NCI-H2107 treated with DMSO at 0.1 percent for 48 hours (cell line): ENCODE results near the gene PDZRN3.

Source experiments
- DNase-seq: peaks from one replicate; lab custom pipeline; 2025; ENCODE audit not compliant: unreplicated experiment; lab: John Stamatoyannopoulos, UW

The PDZRN3 gene

DNA sequence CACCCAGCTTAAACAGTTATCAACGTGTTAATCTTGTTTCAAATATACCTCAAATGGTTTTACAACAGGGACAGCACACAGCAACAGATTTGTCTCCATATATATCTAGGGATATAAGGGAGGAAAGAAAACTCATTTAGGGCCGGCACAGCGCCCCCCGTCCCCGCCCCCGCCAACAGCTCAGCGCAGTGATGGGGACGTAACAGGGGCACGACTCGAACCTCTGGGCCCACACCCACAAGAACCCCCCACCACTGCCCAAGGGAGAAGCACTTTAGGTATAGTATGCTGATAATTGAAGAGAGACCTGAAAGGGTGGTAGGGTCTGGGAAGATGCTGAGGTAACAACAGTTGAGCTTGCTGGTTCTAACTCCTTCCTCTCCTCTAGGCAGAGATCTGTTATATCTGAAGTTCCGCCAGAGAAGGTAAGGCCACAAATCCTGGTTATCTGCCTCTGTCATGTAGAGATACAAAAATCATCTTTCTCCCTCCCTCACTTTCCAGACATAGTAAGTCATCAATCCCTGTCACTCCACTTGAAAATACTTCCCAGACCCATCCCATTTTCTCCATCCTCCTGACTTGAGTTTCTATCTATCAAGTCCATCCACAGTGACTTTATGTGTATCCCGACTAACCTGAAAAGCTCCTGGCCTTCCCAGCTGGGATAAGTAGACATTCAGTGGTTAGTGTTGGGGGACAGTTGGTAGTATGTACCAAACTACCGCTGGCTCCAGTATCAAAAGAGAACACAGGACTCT, 126.9 kb downstream of the PDZRN3 start:
- no peak for DNase-seq

DNA sequence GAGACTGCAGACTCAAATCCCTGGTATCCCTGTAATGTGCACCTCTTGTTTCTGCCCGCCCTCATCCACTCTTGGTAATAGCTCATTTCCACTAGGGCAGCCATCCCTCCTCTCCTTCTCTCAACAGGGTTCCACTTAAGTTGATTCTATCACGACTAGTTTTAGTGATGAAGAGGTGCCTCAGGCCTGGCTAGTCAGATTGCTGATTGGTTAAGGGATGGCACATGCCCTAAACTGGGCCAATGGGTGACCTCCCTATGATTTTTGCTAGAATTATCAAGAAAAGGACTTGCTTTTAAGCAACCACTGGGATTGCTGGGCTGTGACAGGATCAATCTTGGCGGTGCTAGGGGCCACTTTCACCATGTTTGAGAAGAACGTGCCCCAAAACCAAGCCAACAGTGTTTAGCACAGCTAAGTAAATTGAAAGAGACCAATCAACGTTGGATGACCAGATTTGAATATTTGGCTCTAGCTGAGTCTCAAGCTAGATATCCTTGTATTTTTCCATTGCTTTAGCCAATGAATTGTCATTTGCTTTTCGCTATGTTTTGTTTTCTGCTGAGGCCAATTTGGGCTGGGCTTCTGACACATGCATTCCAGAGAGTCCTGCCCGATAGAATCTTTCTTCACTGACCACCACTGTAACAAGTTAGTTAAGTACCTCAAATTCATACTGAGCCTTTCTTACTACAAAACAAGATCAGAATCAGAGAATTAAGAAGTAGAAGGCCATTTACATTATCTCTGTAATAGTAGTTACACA, 131.0 kb downstream of the PDZRN3 start:
- DNase-seq: no peak

DNA sequence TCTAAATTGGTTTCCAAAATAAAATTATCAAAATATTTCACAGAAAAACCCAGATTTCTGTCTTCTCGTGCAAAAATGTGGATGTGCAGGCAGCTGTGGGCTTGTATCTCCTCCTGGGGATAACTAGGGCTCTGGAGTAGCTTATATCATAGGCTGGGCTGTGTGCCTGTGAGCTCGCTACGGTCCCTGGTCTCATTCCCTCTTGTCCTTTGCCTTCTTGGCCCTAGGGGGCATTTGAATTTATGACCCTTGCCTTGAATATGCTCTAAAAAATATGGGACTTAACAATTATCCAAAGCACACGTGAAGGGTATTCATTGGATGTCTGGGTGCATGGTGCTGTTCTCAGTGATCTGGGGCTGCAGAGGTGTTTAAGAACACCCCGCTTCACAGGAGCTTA, 132.6 kb downstream of the PDZRN3 start:
- DNase-seq: no peak

DNA sequence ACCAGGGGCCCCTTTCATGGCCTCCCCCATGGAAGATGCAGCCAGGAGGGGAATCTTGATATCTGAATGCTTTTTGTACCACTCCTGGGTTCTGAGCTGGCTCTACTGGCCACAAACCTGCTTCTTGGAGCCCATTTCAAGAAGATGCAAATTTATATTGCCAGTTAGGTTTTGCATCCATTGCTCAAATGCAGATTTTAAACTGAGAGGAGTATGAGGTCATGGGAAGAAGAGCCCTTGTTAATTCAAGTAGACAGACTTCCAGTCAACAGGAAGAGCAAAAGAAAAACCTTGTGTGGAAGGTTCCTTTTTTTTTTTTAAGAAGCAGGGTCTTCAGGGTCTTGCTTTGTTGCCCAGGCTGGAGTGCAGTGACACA, 133.5 kb downstream of the PDZRN3 start:
- no peak for DNase-seq

DNA sequence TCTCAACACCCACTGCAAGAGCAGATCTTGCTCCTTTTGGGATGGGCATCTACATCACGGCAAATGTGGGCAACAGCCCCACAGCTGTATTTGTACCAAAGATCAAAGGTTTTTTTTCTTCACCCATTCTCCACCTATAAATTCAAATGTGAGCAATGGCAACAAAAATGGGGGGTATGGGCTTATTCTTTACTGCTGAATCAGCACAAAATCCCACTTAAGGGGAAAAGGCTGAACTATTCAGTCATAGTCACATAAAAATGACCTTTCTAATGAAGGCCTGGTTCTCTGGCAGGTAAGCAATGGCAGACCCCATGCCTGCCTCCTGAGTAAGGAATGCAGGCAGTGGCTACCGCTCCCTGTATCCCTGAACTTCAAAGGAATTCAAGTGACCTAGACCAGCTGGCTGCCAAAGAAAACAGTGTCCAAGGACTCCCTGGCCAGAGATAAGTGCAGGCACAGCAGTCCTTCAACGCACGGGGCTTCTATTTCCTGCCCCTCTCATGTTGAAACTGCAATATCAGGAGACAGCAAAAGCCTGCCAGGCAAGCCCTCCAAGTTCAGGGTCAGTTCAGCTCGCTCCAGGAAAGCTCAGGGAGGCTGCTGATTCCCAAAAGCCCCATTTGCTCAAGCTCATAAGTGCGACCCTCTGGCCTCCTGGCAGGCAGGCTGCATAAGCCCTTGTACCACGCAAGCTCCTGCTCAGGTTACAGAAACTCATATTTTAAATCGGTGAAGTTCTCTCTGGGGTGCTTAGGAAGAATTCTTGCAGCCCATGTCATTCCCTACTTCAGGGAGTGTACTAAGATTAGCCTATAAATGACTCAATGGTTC, 134.1 kb downstream of the PDZRN3 start:
- DNase-seq: no peak

DNA sequence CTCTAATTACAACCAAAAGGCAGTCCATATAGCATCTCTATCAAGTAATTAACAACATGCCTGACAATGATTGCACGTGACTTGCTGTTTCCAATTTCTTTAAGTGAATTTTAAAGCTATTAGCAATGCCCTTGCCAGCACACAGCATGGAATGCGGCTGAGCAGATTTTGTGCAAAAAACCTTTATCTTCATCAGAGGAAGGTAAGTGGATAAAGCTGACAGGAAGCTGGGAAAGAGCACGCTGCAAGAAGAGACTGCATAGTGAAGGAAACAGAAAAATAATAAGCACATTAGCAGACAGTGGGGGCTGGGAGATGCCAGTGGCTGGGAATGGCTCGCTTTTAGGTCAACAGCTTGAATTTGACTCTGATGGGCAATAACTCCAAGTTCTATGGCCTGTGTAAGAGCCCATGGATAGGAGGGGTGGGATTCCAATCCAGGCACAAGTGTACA, 138.8 kb downstream of the PDZRN3 start:
- DNase-seq: no peak

DNA sequence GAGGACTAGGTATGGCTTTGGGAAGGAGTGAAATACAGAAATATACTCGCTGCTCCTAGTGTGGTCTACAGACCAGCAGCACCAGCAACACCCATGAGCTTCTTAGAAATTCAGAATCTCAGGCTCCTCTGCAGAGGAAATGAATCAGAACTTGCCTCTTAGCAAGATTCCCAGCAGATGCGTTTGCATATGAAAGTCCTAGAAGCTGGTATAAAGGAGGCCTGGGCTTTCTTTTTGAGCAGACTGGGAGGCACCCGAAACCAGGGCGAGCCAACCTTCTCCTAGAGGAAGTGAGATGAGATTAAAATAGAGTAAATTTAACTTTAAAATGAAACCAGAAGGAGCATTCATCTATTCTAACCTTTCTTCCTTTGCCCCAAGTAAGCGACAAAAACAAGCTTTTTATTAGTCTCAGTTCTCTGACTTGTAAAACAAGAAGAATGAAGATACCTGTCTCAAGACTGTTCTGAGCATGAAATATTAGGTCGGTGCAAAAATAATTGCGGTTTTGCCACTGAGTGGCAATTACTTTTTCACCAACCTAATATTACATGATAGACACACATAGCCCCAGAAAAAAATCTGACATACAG, 140.0 kb downstream of the PDZRN3 start:
- DNase-seq: no peak

DNA sequence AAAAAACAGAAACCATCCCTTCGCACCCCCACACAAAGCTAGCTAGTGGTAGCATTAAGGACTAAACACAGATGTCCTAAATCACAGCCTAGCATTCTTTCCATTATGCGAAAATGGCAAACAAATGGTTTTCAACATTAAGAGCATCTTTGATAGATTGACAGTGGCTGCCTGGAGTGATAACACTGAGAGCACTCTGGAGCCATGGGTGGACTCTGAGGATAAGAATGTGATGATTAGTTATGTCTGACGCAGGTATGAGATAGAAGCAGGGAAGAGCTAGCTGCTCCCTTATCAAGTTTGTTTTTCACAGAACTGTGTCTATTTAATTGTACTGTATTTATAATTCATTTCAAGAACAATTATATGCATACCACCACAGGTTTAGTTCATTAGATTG, 142.9 kb downstream of the PDZRN3 start:
- DNase-seq: no peak

DNA sequence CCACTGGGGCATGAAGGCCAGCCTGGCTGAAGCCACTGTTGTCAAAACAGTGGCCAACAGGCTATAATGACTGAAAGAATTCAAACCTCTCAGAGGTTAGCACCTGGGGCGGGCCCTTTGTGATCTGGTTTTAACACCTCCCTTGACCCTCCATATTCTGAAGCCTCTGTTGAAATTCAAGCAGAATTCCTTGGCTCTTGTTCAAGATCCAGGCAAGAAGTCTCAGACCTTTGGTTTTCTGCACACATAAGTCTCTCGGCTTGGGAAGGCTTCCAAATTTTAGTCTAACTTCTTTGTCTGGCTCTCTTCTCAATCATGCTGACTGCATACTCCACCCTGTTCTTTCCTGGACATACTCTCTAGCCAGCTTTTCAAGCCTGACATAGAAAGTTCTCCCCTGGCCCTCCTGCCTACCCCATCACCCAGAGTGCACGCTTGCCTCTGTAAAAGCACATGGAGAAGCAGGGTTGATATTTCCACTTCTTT, 144.5 kb downstream of the PDZRN3 start:
- no peak for DNase-seq

DNA sequence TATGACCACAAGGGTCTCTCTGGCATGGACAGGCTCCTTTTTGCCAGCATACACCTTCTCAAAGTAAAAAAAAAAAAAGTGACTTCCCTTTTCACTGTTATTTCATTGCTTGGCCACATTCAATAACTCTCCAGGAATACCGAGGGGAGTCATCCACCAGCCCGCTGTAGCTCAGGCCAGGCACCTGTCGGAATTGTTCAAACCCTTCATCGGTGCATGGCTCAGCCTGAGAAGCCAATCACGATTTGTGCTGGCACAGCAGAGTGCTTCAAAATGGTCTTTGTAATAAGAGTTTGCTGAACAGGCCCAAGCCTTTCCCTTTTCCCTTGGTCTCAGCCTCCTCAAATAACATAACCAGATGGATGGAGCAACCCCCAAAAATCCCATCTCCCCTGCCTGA, 145.4 kb downstream of the PDZRN3 start:
- no peak for DNase-seq

DNA sequence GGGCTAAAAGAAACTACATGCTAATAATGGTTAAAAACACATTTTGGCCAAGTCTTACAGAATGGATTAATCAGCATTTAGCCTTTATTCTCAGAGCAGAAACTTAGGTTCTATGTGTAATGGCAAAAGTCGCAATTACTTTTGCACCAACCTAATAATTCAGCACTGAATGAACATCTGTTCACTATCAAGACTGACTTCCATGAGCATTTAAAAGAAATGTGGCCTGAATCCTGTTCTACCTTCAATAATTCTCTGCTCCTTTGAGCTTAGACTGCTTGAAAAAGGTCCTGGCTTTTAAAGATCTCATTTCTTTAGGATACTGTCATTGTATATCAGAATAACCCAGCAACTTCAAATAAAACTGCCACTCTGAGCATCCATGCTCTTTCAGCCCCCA, 145.9 kb downstream of the PDZRN3 start:
- no peak for DNase-seq

DNA sequence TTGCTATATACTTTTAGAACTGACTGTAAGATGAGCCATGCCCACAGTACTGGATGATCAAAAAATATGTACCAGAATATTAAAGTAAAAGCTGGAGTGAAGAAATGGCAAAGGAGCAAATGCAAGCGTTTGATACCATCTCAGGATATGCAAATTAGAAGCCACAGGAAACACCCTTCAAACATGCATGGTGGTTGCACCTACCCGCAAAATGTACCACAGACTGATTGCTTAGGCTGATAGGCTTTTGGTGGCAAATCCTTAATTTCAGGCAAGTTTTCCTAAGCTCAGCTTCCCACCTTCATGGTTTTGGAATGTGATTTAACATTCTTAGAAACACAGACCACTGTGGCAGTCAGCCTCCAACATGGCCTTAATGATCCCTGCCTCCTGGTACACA, 149.0 kb downstream of the PDZRN3 start:
- DNase-seq: no peak

DNA sequence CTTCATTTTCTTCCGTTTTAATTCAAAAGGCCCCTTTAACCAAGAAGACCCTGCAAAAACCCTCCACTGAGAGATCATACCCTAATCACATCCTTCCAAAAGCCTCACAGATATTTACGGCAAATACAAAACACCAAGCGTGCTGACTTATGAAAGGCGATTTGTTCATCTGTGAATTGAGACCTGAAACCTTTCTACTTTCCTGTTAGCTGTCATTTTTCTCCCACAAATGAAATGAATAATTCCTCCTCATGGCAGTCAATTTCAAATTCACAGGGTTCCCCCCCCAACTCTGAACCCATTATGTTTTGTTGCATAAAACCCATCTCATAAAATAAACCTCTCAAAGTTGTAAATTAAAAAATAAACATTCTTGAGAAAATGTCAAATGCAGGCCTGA, 149.6 kb downstream of the PDZRN3 start:
- DNase-seq: no peak

DNA sequence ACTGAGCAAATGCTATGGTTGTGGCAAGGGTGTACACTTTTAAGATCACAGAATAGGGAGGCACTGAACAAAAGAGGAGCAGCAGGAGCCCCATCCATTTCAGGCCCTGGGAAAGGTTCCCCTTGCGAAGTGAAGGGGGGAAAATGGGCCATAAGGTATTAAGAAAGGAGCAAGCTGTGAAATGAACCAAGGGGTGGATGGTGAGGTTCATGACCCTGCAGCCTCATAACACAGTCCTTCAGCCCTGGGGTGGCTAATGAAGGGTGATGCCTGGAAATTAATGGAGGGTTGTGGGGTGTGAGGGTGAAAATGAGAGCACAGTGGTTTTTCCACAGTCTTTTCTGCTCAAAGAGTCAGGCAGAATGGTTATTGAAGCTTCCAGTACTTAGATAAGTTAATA, 150.1 kb downstream of the PDZRN3 start:
- no peak for DNase-seq

DNA sequence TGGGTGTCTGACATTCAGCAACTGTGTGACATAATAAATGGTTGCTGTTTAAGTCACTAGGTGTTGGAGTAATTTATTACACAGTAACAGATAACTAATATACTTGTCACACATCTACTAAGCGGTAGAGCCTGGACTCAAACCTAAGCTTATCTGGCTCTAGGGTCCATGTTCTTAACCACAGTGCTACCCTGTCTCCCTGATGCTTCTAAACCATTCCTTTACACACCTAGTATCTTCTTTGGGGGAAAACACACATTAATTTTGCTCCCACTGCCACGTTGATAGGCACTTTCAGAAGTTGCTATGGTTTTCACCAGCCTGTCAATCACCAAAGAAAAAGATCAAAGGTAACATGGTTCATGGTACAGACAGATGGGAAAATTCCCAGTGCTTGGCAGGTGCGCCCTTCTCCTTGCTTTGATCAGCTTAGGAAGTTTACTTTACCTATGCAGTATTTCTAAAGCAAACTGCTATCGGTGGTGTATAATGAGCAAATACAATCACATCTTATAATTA, 150.8 kb downstream of the PDZRN3 start:
- DNase-seq: no peak

DNA sequence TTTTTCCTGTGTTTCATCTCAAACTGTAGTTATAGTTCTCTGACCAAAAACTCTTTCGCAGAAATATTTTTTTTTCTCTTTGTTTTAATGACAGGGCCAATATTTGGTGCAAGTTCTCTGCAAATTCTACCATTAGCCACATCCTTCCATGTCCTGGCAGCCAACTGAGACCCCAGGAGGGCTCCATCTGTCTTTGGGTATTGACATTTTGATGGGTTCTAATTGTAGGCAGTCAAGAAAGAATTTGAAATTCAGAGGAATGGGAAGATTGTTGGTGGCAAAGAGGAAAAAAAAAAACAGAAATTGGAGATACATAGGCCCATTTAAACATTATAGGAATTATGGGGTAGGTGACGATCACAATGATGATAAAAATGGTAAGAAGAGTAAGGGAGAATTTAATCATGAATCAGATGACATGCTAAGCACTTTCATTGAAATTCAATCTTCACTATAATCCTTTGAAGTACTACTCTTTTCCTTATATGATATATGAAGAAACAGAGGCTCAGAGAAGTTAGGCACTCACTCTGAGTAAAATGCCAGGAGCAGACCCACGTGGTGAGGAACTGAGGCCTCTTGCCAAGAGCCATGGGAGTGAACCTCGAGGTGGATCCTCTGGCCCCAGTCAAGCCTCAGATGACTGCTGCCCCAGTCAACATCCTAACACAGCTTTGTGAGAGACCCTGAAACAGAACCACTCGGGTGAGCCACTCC, 151.4 kb downstream of the PDZRN3 start:
- DNase-seq: no peak

DNA sequence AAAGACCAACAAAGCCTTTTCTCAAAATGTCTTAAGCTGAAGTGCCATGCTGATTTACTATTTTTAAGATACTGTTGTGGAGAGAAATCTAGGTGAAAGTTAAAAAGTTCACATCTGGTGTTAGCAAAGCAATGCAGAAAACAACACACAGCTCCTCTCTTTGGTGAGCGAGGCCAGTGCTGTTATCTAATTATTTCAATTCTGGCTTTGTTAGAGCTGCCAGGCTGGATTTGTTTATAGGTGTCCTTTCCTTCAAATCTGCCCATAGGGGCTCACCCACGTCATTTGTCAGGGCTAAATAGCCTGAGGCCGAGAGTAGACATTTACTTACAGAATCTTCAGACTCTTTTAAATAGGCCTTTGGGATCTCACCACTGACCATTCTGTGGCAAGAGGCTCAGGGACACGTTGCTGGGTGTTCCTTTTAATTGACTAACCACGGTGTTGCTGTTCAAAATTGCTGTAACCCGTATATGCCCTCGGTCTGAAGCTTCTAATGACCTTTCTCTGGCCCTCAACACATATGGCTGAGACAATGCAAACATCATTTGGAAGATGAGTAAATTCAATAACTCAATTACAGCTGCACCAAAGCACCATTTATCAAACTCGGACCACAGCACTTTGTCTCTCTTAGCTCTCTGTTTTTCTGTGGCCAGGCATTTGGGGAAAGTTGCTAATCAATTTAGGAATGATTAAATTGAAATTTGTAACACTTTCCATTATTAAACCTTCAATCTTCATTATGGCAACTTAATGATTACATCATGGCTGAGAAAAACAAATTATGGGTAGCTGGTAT, 152.6 kb downstream of the PDZRN3 start:
- DNase-seq: no peak

DNA sequence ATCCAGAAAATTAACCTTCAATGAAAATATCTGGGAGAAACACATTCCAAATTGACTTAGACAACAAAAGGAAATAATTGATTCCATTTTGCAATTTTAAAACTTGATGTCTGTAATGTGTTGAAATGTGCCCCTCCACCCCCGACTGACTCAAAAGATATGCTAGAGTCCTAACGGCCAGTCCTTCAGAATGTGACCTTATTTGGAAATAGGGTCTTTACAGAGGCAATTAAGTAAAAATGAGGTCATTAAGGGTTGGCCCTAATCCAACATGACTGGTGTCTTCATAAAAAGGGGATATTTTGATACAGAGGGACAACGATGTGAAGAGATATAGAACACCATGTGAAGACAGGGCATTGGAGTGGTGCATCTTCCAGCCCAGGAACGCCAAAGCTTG, 153.9 kb downstream of the PDZRN3 start:
- no peak for DNase-seq

DNA sequence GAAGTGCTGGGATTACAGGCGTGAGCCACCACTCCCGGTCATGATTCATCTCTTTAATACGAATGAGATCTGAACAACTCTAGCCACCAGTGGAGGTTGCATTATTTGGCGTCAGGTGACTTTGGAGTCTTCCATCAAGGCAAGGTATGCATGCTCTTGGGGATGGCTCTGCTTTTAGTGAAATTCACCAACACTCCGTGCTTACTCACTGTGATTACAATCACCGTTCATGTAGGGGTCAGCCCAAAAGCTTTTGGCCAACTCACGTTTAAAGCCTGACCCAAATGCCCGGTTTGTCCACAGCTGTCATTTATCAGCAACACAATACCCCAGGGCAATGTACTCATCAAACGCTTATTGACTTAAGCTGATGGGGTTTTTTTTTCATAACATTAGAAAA, 155.4 kb downstream of the PDZRN3 start:
- no peak for DNase-seq

DNA sequence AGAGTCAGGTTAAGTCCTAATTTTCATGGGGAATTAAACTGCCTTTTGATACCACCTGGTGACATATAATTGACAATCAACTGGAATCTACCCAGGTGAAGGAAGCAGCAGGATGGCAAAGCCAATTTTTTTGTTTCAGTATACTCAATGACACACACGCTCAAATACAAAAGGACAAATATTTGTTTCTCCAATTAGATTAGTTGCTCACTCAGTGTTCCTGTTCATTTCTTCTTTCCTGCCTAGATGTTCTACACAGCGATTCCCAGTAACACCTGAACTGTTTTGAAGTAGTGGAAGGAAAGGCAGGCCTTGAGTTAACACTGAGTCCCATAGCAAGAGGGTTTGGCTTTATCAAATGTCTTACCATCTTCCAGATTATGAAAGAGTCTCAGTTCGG, 157.5 kb downstream of the PDZRN3 start:
- no peak for DNase-seq
